GM10266 (cell line): ENCODE measurements around the gene PELI2.

Experiments used
- DNase-seq: peaks from one replicate; pipeline ENCODE4 v3.0.0; 2012; ENCODE audit errors: extremely low spot score
- TF ChIP-seq, protein P1 (sequence below): IDR thresholded peaks from 2 replicates; pipeline ENCODE4 v1.5.1; 2012; ENCODE audit warnings: mild to moderate bottlenecking, low read depth; ENCODE audit not compliant: control insufficient read depth, insufficient read depth; ENCODE audit errors: missing control alignments

PELI2 gene

DNA sequence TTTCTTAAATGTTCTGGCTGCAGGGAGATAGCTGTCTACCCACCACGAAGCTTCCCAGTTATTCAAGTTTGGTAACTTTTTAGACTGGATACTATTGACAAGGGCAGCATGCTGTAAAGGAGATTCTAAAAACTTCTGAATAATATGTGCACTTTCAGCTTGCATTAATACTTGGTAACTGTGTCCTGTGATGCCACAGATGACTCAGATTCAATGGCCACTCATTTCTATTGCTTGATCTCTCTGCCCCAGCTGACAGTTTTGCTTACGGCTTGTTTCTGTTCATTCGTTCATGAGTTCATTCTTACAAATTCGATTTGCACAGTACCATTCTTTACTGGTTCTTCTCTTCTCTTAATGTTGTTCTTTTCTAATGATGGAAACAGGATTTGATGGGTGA, 142.8 kb downstream of the PELI2 start:
- no peak for DNase-seq
- TF ChIP-seq, protein P1, sequence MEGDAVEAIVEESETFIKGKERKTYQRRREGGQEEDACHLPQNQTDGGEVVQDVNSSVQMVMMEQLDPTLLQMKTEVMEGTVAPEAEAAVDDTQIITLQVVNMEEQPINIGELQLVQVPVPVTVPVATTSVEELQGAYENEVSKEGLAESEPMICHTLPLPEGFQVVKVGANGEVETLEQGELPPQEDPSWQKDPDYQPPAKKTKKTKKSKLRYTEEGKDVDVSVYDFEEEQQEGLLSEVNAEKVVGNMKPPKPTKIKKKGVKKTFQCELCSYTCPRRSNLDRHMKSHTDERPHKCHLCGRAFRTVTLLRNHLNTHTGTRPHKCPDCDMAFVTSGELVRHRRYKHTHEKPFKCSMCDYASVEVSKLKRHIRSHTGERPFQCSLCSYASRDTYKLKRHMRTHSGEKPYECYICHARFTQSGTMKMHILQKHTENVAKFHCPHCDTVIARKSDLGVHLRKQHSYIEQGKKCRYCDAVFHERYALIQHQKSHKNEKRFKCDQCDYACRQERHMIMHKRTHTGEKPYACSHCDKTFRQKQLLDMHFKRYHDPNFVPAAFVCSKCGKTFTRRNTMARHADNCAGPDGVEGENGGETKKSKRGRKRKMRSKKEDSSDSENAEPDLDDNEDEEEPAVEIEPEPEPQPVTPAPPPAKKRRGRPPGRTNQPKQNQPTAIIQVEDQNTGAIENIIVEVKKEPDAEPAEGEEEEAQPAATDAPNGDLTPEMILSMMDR: no peak

DNA sequence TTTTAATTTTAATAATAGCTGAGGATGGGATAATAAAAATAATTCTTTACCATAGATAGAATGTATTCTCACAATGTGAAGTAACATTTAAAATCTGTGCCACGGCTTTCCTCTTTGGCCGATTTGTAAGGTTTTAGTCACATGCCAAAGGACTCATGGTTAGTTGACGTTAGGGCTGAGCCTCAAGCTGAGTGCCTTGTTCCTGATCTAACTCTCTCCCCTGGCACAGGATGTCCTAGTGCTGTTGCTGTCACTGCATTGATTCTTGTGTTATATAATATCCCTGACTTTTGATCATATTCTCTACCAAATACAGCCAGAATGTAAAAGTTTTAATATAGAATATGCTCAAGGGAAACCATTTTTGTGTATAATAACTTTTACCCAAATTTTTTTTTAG, 144.3 kb downstream of the PELI2 start:
- TF ChIP-seq, protein P1: no peak
- DNase-seq: no peak

DNA sequence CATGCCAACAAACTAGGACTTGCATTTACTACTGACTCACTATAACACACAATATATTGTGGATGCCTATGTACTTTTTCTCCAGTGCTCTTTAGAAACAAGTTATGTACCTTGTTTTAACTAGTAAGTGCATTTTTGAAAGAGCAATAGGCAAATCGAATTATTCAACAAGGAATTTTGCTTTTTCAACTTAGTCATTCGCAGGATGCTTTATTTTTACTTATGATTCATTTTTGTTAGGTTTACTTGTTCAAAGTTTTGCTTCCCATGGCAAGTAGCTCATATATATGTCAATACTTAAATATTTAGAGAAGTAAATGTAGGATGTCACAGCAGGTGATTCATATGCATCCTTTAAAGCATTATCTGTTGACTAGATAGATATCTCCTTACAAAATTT, 149.8 kb downstream of the PELI2 start:
- TF ChIP-seq, protein P1: no peak
- DNase-seq: no peak

DNA sequence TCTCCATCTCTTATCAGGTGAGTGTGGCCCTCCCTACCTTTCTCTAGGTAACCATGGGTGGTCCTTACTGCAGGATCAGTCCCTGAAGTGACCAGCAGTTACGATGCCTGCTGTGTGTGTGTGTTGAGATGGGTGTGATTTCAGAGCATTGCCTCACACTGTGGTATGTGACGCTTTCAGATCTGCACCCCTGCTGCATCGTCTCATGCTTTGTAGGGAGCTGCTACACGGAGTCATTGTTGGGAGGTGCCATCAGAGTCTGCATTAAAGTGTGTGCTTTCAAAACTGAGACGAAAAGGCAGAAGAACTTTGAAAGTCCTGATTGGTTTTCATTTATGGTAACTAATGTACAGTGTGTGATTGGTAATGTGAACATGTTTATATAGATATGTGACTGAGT, 150.5 kb downstream of the PELI2 start:
- no peak for DNase-seq
- TF ChIP-seq, protein P1: no peak

DNA sequence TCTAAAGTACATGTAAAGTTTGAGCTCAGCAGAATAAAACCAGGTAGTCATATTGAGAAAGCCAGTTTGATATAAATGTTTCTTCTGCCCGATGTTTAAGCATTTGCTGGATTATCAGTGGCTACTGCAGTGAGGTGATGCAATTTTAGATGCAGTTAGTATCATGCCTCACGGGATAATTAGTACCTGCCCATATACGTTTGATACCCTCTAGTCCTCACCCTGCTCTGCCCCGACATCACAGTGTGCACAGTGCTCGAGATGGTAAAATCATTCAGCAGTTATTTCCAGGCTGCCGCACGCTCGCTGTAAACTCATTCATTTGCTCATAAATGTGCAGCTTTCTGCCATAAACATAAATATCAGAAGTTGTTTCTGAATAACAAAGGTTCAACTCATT, 152.7 kb downstream of the PELI2 start:
- no peak for DNase-seq
- TF ChIP-seq, protein P1: no peak

DNA sequence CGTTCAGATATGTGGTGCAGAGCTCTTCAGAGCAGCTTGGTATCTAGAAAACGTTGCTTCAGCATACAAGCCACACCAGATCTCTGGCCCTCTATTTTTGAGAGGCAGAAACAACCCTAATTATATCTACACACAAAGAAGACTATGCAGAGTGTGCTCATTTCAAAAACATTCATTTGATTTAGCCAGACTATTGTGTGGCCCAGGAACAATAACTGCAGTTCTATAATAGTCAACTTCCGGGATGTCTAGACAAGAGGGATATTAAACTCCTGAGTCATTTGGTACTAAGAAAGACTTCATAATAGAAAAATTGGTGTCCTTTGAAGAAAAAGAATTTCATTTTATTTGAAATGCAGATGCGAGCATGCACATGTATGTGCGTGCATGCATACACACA, 153.8 kb downstream of the PELI2 start:
- TF ChIP-seq, protein P1: no peak
- DNase-seq: no peak

DNA sequence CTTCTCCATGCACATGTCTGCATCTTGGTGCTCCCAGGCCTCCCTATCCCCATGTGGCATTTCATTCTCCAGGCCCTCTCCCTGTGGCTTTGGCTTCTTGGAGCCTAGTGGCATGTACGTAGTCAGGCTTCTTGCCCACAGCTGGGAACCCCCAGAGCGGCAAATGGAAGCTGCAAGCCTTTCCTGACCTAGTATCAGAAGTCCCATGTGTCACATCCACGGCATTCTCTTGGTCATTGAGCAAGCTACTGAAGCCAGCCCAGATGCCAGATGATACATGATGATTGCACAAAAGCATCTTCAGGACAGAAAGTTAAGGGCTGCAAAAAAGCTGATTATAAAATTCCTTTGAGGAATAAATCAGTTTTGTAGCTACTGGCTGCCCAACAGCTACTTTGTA, 154.9 kb downstream of the PELI2 start:
- no peak for DNase-seq
- TF ChIP-seq, protein P1: no peak

DNA sequence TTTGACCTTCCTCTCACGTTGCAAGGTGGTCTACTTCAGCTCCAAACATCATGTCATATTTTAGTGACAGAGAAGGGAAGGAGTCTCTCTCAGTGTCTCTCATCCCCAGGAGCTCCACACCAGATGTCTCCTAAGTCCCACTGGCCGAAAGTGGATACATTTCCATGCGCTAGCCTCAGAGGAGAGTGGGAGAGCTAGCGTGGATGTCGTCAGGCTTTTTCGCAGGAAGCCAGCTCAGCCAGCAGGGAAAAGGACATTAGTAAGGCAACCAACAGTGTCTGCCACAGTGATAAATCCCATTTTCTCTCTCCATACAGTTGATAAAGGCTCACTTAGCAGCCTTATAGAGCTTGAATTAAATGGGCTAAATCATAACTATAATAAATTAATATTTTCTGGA, 155.7 kb downstream of the PELI2 start:
- DNase-seq: no peak
- TF ChIP-seq, protein P1: no peak
